NCI-H1105 treated with DMSO at 0.1 percent for 48 hours (cell line): ENCODE data around the gene RNF213.
A peak's percentile ranks its signal among the peaks of the same experiment; 100 is the strongest.
"Not testable (repeated sequence)": the region's sequence is repeated elsewhere in the genome, so short reads cannot be mapped to it uniquely, and the experiment has no call there.

Source experiments
- DNase-seq: peaks from one replicate; lab custom pipeline; 2025; lab: John Stamatoyannopoulos, UW

Gene RNF213

GRCh38 chr17:80295146-80295545 lies 34.5 kb downstream of the RNF213 start:
- DNase-seq = no peak

GRCh38 chr17:80295559-80295958 lies 34.9 kb downstream of the RNF213 start:
- no peak for DNase-seq

- DNase-seq = no peak
These were observed 35.6 kb downstream of the RNF213 start for GRCh38 chr17:80296221-80296620.

GRCh38 chr17:80297996-80298560 lies 37.4 kb downstream of the RNF213 start:
- peak; percentile 1 for DNase-seq

- DNase-seq = not testable (repeated sequence)
These were observed 38.9 kb downstream of the RNF213 start for GRCh38 chr17:80299350-80300100.

- not testable (repeated sequence) for DNase-seq
These were observed 40.1 kb downstream of the RNF213 start for GRCh38 chr17:80300756-80301155.

GRCh38 chr17:80303824-80304223 lies 43.2 kb downstream of the RNF213 start:
- DNase-seq = no peak

GRCh38 chr17:80307994-80308691 lies 47.5 kb downstream of the RNF213 start:
- DNase-seq = no peak

- no peak for DNase-seq
These were observed 48.3 kb downstream of the RNF213 start for GRCh38 chr17:80308692-80309517.

- DNase-seq = no peak
These were observed 50.7 kb downstream of the RNF213 start for GRCh38 chr17:80311216-80311827.

- DNase-seq = no peak
These were observed 52.0 kb downstream of the RNF213 start for GRCh38 chr17:80312621-80313135.

- no peak for DNase-seq
These were observed 52.6 kb downstream of the RNF213 start for GRCh38 chr17:80313160-80313829.

- DNase-seq = not testable (repeated sequence)
These were observed 53.3 kb downstream of the RNF213 start for GRCh38 chr17:80313946-80314345.

- DNase-seq = no peak
These were observed 55.0 kb downstream of the RNF213 start for GRCh38 chr17:80315517-80316182.

- no peak for DNase-seq
These were observed 55.8 kb downstream of the RNF213 start for GRCh38 chr17:80316431-80316830.

GRCh38 chr17:80316927-80317705 lies 56.5 kb downstream of the RNF213 start:
- no peak for DNase-seq

- no peak for DNase-seq
These were observed 57.0 kb downstream of the RNF213 start for GRCh38 chr17:80317706-80317980.

- no peak for DNase-seq
These were observed 57.5 kb downstream of the RNF213 start for GRCh38 chr17:80318166-80318565.

GRCh38 chr17:80319262-80319998 lies 58.8 kb downstream of the RNF213 start:
- DNase-seq = no peak
